ENCODE measurements around the gene NNT.
"Not testable (repeated sequence)": the region's sequence is repeated elsewhere in the genome, so short reads cannot be mapped to it uniquely, and the experiment has no call there.

Gene NNT

DNA sequence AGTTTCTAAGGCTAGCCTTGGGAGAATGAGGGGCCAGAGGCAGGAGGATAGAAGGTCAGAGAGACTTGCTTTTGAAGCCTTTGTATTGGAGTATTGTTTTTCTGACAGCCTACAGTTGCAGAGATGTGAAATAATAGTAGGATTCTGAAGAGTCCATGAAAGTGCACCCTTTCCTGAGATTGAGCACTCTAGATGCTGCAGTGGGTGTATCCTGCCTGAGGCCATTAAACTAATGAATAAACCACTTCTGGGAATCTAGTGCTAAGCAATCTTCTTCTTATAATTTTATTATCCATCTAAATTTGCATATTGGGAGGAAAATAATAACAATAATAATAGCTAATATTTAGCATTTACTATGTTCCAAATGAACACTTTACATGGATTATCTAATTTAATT is 19.3 kb upstream of the NNT start:
- DNase-seq: no peak

DNA sequence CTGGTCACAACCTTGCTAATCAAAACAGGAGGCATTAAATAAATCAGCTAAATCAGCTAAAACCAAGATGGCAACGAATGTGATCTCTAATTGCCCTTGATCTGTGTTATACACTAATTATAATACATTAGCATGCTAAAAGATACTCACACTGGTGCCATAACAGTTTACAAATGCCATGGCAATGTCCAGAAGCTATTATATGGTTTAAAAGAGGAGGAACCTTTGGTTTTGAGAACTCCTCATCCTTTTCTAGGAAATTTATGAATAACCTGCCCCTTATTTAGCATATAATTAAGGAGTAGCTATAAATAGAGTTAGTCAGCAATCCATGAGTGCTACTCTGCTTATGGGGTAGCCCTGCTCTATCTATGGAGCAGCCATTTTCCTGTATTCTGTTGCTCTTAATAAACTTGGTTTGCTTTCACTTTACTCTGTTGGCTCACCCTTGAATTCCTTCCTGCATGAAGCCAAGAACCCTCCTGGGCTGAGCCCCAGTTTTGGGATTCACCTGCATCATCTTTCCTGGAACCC is 18.7 kb upstream of the NNT start:
- DNase-seq: no peak

DNA sequence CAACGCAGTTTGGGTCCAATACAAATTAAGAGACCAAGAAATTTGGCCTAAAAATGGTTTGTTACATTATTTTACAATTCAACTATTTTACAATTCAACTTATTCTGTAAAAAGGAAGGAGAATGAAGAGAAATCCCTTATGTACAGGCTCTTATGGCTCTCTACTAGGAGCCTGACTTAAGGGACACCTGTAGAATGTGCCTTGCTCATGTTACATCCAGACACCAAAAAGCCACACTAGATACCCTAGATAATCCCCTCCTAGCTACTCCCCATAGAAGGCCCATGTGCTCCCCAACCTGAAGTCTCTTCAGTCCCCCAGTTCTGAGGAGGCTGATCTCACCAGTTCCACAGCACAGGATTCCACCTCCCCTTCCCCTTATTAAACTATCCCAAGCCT is 14.1 kb upstream of the NNT start:
- DNase-seq: no peak

DNA sequence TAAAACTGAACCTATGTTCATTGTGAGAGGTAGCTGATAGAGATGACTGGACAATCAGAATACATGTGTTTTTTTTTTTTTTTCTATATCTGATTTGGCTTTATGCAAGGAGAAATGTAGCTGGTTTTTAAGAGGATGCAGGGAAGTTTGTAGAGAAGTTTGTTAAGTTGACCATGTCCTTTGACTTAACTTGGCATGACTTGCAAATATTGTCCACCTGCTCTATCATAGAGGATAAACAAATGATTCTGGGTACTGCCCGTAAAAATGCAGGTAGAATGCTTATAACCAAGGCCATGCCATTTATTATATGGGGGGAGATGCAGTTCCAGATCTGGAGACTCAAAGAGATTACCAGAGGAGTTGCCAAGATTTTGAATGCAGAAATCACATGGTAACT is 13.7 kb upstream of the NNT start:
- no peak for DNase-seq

DNA sequence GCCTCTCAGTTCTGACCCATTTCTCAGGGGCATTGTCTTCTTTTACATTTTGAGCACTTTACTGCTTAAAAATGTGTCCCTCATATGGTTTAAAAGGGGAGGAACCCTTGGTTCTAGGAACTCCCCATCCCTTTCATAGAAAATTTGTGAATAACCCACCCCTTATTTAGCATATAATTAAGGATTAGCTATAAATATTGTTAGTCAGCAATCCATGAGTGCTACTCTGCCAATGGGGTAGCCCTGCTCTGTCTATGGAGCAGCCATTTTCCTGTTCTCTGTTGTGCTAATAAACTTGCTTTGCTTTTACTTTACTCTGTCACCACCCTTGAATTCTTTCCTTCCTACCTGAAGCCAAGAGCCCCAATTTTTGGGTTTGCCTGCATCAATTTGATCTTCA is 12.3 kb upstream of the NNT start:
- DNase-seq: no peak

DNA sequence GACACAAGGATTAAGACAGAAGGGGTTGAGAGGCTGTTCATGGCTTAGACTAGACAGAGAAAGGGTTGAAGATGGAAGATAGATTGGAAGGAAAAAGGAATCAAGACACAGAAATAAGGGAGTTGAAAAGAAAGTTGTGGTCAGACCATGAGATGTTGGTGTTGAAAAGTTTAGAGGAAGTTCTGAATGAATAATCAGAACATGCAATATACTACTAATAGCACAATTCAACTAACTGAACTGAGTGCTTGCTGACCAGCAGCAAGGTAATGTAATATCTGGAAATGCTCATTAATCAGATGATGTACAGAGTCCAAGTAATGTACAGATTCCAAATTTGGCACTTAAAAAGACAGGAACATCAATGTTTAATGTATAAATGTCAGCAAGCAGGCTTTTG is 10.6 kb upstream of the NNT start:
- DNase-seq: no peak

DNA sequence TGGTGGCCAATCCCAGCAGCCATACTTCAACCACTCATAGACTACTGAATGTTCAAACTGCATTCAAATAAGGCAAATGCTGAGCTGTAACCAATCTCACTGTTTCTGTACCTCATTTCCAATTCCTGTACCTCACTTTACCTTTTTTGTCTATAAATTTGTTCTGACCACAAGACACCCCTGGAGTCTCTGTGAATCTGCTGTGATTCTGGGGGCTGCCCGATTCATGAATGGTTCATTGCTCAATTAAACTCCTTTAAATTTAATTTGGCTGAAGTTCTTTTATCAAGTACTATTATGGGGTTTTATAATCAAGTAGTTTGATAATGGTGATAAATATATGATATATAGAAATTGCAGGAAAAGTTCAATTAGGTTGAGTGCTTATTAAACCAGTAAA is 4.1 kb upstream of the NNT start:
- not testable (repeated sequence) for DNase-seq

DNA sequence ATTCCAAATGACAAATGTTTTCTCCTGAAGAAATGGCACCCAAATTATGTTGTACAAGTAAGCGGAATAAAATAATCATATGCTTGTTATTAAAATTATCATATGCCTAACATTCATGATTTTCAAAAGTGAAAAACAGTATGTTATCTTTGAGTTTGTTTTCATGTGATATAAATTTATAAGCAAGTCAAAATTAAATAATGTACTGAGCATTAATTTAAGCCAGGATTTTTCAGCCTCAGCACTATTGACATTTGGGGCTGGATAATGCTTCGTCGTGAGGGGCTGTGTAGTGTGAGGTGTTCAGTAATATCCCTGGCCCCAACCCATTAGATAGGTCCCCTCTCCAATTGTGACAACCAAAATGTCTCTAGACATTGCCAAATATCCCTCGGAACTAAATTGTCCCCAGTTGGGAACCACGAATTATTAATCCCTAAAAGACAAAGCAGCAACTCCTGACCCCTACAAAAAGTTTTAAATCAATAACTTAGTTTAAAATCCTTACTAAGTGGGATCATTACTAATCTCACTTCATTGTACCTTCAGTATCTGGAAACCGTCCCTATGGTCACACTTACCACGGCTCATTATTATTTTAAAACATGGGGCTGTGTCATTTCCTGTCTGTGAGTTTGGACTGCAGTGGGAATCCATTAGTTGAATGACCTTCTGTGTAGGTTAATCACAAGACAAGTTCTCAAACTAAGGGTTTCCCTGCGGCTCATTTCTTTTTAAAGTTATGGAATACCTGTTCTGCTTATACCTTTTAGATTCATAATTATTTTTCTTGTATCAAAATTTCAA is 1.3 kb upstream of the NNT start:
- peak; percentile 6 for DNase-seq

DNA sequence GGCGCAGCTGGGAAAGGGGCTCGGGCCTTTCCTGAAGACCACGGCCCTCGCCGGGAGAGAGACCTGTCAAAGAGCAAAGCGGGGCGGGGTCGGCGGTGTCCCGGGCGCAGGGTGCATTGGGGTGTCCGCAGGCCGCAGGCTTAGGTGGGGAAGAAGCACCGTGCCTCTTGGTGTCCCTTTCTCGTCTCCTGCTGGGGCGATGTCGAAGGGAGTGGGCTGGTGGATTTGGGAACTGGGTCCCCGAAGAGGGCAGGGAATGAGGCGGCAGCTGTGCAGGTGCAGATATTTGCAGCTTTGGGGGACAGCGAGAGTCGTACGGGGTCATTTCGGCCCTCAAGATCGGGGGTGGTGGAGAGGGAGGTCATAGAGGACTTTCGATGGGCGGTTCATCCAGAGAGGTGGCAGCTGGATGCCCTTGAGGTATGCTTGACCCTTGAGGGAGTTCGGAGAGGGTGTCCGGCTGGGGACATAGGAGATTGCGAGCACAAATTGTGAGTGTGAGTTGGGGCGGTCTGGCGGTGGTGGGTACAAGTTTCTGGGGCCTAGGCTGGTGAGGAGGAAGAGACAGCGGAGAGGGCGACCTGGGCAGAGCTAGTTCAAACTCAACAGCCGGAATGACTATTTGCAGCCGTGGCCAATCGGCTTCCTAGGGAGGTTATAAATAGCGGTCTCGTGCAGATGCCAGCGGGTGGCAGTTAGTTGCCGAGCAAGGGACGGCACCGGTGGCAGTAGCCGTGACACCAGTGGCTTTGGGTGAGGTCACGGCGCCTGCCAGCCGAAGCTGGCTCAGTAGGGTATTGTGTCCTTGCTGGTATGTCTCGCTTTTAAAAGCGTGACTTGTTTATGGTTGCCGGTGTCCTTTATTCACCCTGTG is 601 bp downstream of the NNT start:
- peak; percentile 81 for DNase-seq

DNA sequence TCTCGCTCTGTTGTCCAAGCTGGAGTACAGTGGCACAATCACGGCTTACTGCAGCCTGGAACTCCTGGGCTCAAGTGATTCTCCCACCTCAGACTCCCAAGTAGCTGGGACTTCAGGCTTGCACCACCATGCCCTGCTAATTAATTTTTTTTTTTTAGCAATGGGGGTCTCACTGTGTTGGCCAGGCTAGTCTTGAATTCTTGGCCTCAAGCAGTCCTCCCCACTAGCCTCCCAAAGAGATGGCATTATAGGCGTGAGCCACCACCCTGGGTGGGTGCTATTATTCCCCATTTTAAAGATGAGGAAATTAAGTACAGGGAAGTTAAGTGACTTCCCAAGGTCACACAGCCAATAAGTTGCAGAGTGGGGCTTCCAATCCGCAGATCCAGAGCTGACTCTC is 1.7 kb downstream of the NNT start:
- DNase-seq: no peak

DNA sequence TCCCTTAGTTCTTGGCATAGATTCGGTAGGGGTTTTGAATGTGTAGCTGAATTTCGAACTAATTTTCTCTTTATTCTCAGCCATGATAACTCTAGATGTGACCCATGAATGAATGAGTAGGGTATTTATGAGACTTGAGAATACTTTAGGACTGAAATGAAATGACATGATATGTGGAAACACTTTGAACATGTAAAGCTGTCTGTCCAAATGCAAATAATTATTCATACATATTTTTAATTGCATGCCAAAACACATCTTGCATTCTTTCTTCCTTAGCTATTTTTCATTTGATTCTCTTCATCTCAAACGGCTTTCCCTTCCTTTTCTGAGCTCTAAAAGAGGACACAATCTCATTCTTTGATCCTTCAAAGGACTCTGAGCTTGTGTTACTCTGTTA is 3.4 kb downstream of the NNT start:
- DNase-seq: no peak

DNA sequence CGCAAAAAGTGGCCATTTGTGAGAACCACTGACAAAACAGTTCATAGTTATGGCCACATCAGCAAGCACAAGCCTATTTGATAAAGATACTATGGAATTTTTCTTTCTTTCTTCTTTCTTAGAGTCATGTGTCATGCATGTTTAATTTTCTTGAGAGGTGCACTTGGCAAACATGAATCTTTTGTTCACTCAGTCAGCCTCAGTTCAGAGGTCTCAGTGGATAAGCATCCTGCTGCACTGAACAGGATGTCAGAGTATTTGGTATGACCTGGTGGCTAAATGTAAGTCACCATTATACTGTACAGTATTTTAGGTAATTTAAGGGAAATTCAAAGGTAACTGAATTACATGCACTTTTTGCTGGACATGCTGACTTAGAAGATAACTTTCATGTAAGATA is 5.4 kb downstream of the NNT start:
- no peak for DNase-seq

DNA sequence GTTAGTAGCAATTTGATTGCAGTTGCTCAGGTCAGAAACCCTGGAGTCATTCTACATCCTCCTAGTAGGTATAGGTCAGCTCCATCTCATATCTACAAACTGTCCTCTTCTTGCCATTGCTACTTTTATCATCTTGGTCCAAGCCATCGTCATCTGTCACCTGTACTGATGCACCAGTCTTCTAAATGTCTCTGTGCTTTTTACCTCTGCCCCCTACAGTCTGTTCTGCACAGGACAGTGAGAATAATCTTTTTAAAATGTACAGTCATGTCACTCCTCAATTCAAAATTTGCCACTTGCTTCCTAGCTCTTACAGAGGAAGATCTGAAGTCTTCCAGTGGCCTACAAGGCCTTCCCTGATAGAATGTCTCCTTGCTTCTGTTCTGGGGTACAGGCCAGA is 6.8 kb downstream of the NNT start:
- peak; percentile 25 for DNase-seq

DNA sequence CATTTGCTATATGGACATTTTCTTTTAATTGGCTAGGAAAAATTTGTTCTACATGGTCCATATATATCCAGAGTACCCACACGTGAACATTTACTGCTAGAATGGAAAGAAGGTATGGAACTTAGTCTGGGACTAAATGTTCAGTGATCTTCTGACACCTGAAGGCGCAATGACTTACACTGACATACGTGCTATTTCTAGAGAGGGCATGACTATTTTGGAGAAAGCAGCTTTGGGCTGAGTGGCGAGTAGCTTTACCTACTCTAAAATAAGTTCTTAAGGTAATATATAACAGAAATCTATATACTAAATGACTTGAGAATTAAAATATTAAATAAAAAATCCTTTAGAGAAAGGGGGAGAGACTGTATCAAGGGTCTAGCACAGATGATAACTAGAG is 10.4 kb downstream of the NNT start:
- DNase-seq: no peak

DNA sequence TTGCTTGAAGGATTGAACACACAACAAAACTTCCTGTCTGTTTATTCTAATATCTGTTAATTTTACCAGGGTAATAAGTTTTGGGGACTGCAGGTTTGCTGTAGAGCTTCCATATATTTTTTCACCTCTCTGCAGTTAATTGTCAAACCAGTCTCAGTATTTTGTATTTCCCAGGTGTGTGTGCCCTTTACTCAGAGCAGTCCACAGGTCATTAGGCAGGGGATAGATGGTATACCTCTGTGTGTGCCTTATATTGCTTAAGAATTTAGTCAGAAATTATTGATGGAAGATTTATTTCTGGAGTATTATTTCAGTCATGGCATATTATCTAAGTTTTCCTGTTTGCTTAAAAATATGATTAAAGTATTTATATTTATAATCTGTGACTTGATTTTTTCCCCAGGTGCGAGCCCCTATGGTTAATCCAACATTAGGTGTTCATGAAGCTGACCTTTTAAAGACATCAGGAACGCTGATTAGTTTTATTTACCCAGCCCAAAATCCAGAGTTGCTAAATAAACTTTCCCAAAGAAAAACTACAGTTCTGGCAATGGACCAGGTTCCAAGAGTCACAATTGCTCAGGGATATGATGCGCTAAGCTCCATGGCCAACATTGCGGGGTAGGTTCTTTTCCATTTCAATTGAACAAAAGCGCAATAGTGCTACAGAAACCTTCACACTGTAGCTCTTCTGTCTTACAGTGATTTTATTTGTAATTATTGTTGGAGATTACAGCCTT is 12.6 kb downstream of the NNT start:
- DNase-seq: no peak

DNA sequence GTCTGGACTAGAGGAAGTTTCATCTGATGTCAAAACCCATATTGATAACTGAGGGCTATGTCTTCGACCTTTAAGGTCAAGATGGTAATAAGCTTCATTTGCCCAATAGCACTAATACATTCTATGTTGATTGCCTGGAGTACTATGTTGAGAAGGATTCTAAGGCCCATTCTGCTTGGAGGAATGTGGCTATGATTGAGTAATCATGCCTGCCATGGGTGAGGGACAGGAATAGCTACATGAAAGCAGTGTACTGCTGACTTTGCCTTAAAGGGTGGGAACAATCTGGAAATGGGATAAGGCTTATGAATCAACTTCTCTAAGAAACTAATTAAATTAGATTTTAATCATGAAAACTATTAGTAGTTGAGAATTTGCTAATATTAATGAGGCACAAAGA is 13.6 kb downstream of the NNT start:
- no peak for DNase-seq

DNA sequence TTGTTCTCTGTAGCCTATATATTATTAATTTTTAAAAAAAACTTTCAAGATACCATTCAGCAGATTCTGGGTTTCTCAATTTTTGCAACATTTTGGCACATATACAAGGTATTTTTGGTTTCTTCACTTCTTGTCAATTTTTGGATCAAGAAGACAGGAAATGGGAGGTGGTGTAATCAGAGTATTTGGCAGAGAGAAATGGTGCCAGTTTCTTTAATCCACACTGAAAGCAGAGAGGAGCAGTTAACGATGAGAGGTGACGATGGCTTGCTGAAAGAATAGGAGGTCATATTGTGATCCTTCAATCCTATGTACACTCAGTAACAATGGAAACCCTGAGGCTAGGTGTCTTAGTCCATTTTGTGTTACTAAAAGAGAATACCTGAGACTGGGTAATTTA is 16.4 kb downstream of the NNT start:
- DNase-seq: no peak

DNA sequence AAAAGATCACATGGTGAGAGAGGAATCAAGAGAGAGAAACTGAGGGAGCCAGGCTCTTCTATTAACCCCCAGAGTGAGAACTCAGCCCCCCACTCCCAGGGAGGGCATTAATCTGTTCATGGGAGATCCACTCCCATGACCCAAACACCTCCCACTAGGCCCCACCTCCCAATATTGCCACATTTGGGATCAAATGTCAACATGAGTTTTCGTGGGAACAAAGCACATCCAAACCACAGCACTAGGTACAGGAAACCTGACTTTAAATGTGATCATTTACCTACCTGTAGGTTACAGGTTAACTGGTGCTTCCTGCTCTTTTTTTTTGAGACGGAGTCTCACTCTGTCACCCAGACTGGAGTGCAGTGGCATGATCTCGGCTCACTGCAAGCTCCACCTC is 16.9 kb downstream of the NNT start:
- DNase-seq: no peak

DNA sequence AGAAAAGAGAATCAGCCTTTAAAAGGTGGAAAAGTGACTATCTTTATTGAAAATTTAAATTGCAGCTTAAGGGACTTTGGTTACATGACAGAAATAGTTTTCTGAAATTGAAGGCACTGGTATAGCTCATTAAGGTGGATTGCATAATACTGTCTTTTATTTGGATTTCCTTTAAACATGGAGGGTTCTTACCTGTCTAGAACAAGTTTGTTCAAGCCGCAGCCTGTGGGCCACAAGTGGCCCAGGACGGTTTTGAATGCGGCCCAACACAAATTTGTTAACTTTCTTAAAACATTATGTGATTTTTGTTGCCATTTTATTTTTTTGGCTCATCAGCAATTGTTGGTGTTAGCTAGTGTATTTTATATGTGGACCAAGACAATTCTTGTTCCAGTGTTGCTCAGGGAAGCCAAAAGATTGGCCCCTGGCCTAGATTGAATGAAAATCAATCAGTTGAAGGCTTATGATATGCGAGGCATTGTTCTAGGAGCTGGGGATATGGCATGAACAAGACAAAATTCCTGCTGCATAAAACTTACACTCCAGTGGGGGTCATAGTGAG is 18.0 kb downstream of the NNT start:
- no peak for DNase-seq

DNA sequence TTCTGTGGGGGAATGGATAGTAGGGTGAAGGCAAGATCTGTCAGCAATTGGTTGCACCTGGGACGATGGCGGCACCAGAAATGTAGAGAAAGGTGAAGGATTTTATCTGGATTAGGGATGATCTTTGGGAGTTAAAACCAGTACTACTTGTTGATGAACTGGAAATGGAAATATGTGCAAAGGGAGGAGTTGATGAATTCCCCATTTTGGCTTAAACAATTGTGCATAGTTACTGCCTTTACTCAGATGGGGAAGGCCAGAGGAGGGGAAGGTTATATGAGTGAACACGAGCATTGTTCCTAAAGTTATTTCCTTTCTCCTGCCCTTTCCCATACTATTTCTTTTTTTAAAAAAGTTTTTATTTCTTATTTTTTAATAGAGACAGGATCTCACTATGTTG is 19.1 kb downstream of the NNT start:
- DNase-seq: no peak

DNA sequence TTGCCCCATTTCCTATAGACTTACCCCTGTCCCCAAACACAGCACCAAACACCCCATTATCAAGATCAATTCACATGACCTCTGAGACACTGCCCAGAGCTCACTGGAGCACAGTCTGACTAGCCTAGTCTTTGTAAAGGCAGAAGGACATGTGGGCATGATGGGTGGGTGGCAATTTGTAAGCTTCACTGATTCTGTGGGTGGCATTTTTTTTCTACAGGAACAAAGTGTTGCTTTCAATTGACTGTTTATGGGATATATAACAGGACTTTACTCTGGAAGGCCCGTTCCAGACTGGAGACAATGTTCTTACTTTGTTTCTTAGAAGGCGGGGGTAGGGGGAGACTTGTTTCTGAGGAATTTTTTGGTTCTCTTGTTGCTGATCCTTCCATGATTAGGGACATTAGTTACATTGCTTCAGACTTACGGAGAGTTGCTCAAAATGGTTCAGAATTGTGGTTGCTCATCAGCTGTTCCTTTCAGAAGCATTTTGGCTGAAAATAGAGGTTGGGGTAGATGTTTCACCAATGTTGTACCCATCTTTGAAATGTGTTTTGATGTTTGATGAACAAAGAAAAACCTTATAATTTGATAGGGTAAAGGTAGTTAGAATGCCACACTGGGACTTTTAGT is 20.2 kb downstream of the NNT start:
- no peak for DNase-seq

DNA sequence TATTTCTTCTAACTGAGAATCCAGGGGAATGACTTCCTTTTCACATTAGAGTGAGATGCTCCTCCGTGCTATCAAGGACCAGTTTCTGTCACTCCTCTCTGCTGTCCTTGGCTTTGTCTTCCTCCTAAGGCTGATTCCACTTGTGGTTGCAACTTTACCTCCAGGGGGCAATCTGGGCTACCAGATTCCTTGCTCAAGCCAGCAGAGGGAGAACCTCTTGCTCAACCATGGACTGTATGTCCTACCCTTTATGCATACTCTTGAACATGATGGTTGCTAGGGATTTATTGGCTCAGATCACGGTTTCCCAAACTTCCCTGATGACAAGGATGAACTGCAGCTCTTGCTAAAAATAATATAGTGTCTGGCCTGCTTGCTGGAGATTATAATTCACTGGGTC is 24.0 kb downstream of the NNT start:
- no peak for DNase-seq
